HG02759 (cell line): Measurements from ENCODE around the gene STX17.
"Not testable (repeated sequence)": the region's sequence is repeated elsewhere in the genome, so short reads cannot be mapped to it uniquely, and the experiment has no call there.

Experiments
- ATAC-seq: cut with Tn5 transposase; IDR thresholded peaks from one replicate; pipeline ENCODE4 v1.9.1; 2021; ENCODE audit warnings: mild to moderate bottlenecking, moderate library complexity; ENCODE audit not compliant: unreplicated experiment

Gene STX17

DNA sequence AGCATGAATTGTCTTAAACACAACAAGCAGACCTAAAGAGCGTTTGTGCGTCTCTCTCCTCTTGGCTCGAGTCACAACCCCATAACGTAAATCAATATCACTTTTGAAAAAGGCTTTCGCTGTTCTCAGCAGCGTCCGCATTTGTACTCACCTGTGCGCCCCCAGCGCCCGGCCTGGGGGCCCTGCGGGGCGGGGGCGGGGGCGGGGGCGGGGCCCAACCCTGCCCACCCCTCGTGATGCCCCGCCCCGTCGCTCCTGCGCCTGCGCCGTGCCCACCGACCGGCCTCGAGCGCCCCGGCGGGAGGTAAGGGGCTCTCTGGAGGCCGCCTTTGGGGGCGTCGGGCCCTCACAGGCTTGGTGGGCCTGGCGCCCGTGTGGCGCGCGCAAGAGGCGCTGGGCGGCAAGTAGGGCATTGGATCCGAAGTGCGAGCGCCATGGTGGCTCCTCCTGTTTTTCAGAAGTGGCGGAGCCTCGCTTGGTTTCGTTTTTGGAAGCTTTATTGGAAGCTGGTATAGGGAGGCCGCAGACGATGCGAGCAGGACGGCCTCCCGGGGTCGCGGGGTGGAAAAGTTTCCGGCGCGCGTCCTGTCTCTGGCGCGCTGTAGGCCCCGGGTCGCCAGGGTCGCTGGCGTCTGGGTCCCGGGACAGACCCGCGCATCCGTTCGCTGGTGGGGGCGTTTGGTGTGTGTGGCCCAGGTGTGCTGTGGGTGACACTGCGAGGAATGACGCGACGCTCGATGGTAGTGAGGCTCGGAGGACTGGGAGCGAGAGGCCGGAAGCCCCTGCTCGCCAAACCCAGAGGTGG, at the start of gene STX17:
Gene STX17 (plus strand): TSS at position 252 of the 805 bp plus-strand sequence. CDS start 8,586 bp downstream, outside the sequence.
- ATAC-seq: peak; percentile 85

DNA sequence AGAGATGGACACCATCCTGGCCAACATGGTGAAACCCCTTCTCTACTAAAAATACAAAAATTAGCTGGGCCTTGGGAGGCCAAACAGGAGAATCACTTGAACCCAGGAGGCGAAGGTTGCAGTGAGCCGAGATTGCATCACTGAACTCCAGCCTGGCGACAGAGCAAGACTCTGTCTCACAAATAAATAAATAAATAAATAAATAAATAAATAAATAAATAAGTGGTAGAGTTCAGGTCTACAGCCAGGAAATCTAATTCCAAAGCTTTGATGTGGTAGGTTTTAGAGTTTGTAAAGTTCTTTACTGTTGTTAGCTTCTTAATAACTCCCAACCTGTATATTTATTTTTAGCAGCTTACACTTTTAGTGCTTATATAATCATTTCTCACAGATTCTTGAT, 48.9 kb upstream of the STX17 start:
- not testable (repeated sequence) for ATAC-seq

DNA sequence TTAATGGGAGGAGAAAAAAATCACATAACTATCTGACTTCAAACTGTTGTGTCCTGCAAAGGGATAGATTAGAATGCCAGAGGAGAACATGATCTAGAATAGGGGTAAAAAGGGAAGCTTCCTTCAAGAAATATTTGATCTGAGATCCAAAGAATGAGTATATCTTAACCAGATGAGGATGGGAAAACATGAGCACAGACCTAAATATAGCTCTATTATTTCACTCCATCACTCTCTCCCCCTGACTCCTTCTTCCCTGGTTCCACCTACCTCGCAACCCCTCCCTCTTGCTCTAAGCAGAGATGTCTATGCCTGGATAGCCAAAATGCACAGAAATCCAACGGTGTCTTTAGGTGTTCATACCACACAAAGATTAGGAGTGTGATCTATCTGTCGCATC, 48.4 kb upstream of the STX17 start:
- ATAC-seq: no peak

DNA sequence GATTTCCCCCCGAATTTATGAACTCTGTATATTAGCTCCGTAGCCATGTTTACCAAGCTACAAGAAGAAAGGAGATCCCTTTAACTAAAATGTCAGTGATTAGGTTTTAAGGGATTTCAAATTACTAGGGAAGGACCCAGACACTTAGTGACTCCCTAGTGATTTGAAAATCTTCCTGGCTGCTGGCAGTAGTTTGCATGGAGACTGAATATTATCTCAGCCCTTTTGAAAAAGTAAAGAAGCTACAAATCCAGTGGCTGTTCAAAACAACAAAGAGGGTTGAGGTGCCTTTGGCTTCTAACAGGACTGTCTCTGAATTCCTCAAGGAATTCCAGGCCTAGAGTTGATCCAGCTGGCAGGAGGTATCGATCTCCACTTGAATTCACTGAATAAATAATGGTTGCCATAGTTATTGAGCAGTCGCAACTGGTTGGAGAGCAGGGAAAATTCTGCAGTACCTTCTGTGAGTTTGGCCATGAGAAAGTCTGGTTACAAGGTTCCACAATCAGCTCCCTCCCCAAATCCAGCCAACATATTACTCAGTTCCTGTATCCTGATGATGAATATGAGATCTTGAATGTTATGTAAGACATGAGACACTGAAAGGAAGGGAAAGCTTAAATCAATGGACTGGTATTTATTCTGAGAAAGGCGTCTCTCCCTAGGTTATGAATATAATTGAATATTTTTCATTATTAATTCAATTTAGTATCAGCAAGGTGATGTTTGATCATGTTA, 47.0 kb upstream of the STX17 start:
- no peak for ATAC-seq

DNA sequence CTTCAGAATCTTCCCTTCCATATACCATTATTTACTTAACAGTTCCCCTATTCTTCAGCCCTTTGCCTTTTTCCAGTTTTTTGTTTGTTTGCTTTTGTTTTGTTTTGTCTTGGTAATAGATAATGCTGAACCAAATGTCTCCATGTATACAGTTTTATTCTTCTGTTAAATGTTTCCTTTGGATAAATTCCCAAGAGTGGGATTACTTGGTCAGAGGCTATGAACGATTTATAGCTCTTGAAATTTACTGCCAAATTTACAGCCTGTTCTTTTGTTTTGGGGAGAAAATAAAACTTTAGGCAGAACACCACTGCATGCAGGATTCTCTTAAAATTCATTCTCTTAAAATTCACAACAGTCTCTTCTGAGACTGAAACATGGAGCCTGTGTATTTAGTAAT, 46.2 kb upstream of the STX17 start:
- ATAC-seq: no peak

DNA sequence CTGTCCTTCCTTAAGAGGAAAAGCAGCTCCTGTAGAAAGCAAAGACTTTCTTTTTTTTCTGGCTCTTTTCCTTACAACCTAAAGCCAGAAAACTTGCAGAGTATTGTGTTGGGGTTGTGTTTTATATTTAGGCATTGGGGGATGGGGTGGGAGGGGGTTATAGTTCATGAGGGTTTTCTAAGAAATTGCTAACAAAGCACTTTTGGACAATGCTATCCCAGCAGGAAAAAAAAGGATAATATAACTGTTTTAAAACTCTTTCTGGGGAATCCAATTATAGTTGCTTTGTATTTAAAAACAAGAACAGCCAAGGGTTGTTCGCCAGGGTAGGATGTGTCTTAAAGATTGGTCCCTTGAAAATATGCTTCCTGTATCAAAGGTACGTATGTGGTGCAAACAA, 42.5 kb upstream of the STX17 start:
- no peak for ATAC-seq

DNA sequence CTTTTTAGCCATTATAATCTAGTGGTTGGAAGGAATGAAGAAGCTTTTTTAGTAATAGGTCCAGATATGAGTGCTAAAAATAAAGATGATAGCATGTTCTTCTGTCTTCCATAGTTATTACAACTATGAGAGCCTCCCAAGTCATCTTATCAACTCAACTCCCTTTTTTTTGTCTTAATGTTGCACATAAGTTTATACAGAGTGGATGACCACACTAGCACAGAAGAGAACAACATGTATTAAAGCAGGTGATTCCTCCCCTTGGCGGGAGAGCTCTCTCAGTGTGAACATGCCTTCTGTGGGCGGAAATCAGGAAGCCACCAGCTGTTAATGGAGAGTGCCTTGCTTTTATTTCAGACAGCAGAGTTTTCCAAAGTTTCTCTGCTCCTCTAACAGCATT, 40.1 kb upstream of the STX17 start:
- no peak for ATAC-seq

DNA sequence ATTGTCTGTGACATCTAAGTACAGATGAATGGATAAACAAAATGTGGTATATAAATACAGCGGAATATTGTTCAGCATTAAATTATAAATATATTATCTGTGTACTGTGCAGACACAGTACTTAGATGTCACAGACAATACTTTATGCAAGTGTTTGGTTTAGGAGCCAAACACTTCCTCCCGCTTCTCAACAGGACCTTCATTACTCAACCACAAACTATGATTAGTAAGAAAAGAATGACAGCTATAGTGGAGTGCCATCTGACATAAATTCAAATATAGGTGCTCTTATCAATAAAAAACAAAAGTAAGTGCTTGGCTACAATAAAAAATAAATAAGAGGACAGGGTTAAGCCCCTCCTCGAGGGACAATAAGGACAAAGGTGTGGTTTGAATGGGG, 38.9 kb upstream of the STX17 start:
- peak; percentile 6 for ATAC-seq

DNA sequence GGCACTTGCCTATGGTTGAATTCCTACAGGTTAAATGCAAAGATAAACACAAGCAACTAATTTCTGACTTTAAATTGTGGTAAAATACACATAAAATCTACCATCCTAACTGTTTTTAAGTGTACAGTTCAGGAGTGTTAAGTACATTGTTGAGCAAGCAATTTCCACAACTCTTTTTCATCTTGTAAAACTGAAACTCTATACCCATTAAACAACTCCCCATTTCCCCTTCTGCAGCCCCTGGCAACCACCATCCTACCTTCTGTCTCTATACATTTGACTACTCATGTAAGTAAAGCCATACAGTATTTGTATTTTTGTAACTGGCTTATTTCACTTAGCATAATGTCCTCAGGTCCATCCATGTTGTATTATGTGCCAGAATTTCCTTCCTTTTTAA, 38.5 kb upstream of the STX17 start:
- ATAC-seq: peak; percentile 65

DNA sequence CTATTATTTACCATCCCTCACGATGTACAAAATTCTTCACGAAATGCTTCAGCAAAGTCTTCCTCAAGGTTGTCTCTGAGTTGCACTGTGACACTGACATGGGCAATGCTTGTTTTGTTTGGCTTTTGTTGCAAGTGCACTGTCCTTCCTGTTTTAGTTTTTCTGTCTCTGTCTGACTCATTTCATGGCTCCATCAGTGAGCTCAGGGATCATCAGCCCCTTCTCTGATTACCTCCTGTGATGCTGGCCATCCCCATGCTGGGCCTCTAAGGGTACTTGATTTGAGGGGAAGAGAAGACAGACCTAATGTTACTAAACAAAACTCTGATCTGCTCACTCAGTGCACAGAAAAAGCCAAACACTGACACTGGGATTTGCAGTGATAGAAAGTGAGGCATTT, 37.6 kb upstream of the STX17 start:
- peak; percentile 81 for ATAC-seq

DNA sequence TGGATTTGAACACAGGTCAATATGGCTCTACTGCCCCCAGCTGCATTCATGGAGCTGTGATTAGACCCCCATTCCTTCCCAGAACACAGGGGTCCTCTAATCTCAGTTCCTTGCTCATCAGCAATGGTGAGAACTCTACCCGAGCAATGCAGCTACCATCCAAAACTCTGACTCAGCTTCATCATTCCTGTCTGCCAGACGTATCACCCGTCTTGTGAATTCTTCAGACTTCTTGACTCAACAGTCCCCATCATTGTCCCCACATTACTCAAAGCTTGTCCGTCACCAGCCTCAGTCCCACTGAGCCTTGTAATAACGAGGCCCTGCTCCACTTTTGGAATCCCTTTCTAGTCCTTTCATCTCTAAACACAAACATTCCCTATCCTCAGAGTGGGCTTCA, 36.3 kb upstream of the STX17 start:
- ATAC-seq: no peak

DNA sequence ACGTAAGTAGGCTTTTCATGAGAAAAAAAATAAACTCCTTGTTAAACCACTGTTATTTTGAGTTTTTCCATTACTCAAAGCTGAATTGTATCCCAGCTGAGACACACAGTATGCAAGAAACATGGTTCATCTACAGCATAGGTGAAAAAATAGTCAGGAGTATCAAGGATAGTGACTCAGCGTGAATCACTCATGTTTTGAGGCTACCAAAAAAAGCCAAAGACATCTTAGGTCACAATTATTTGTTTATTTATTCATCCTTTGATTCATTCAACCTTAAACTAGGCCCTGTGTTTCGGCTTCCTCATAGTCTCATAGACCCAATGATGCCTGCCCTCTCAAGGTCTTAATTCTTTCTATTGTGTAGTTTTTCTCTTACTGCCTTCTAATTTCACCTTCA, 32.9 kb upstream of the STX17 start:
- ATAC-seq: no peak

DNA sequence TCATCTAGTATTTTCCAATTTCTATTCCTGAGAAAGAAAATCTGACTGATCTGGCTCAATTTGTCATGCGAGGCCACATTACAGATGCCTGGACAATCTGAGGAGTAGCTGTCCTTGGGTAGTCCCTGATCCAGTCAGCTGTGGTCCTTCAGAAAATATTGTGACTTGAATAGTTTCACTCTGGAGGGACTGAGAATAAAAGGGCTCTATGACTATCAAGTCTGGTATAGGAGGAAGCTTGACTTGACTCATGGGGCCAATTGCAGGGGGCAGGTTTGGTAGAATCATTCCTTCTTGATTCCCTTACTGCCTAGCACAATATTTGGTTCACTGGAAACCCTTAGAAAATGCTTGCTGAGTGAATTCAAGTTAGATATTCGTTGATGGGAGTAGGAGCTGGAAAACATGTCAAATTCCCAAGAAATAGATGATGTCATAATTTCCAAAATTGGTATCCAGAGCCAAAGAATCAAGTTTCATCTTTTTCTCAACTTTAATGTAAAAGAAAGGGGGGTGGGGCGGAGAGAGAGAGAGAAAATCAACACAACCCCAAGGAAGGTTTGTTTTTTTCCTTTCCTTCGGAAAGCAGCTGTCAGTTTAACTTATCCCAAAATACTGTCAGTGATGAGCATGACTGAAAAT, 32.4 kb upstream of the STX17 start:
- ATAC-seq: no peak

DNA sequence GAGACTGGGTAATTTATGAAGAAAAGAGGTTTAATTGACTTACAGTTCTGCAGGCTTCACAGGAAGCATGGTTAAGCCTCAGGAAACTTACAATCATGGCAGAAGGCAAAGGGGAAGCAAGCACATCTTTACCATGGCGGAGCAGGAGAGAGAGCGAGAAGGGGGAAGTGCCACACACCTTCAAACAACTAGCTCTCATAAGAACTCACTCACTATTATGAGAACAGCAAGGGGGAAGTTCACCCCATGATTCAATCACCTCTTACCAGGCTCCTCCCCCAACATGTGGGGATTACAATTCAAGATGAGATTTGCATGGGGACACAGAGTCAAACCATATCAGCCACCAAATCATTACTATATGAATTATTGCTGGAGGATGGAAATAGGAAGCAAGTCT, 30.3 kb upstream of the STX17 start:
- ATAC-seq: no peak

DNA sequence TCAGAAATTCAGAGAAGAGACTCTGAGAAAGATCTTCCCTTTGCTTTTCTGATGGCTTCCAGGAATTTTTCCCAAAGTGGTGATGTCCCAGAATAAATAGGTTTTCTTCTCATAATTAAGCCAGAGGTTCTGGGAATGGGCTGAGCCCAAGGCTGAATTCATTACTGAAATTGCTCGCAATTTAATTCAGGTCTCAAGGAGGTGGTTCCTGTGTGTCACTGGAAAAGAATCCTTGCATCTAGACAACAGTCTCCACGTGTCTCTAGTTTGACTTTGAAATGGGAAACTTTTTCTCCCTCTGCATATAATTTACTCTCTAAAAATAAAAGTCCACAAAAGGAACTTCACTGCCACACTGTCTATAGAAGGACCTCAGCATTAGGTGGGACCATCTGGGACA, 27.8 kb upstream of the STX17 start:
- ATAC-seq: no peak

DNA sequence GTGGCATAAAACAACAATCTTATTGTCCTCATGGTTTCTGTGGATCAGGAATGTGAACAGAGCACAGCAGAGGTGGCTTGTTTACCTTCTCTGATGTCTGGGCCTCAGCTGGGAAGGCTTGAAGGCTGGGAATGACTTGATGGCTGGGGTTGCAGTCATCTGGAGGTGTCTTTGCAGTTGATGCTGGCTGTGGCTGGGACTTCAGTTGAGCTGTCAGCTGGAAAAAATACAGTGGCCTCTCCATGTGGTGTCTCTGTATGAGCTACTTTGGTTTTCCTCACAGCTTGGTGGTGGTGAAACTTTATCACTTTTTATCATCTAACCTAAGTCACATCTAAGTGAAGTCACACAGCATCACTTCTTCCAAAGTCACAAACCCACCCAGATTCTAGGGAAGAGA, 24.7 kb upstream of the STX17 start:
- ATAC-seq: no peak

DNA sequence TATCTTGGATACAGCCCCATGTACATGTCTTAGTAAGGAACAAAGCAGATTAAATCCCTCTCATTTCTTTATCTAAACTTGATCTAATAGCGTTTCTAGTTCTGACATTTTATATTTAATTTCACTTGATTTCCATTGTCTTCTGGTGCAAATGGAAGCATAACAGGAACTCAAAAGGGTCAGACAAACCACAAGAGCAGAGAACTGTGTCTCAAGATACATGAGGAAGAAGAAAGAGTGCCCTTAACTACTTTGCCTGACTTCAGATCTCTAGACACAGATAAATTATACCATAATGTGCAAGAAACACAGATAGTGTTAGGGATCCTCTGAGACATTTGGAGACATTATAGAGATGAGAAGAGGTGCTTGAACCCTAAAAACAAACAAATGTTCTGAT, 20.7 kb upstream of the STX17 start:
- no peak for ATAC-seq

DNA sequence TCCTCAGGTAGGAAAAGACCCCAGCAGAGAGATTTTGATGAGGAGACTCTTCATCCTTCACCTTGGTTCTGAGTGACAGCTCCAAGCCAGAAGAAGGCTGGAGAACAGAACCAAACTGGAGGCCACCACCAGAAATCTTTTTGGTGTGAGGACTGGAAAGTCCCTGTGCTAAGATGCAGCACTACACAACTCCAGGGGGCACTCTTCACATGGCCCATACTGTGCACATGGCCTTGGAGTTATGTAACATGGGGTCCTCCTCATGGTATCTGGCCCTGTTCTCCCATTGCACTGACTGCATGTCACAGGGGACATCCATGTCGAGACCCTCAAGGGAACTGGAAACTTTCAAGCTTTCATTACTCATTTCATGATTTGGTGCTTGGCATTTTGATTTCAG, 17.3 kb upstream of the STX17 start:
- ATAC-seq: no peak

DNA sequence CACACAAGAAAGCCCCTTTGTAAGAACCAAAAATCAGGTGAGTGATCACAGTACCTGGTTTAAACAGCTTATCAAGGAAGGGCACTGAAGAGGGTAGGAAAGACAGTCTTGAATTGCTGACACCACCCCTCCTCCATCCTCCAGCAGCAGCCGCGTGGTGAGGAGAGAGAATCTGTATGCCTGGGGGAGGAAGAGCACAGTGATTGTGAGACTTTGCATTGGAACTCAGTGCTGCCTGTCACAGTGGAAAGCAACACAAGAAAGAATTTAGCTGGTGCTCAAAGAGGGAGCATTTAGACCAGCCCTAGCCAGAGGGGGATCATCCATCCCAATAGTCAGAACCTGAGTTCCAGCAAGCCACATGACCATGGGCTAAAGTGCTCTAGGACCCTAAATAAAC, 11.6 kb upstream of the STX17 start:
- no peak for ATAC-seq

DNA sequence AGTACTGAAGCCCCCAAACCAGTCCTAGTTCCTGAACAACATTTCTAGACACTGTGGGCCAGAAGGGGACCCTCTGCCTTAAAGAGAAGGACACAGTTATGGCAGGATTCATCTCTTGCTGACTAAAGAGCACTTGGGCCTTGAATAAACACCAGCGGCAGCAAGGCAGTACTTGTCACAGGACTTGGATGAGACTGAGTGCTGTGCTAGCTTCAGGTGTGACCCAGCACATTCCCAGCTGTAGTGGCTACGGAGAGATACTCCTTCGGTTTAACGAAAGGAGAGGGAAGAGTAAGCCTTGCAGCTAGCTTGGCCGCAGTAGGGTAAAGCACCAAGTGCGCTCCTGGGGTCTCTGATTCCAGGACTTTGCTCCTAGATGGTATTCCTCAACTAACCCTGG, 10.9 kb upstream of the STX17 start:
- ATAC-seq: no peak

DNA sequence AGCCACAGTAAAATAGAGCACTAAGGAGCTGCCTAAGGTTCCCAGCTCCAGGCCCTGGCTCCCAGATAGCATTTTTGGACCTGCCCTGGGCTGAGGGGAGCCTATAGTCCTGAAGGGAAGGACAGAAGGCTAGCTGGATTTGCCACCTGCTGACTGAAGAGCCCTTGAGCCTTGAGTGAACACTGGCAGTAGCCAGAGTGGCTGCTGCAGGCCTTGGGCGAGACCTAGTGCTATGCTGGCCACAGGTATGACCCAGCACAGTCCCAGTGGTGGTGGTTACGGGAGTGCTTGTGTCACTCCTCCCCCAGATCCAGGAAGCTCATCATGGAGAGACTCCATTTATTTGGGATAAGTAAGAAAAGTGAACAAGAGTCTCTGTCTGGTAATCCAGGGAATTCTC, 10.3 kb upstream of the STX17 start:
- no peak for ATAC-seq

DNA sequence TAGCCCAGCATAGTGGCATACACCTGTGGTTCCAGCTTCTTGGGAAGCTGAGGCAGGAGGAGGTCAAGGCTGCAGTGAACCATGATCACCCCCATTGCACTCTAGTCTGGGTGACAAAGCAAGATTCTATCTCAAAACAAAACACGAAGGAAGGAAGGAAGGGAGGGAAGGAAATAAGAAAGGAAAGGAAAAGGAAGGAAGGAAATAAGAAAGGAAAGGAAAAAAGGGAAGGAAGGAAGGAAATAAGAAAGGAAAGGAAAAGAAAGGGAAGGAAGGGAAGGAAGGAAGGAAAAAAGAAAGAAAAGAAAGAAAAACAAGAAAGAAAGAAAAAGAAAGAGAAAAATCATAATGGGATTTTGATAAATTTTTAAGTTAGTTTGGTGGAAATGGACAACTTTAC, 3.1 kb upstream of the STX17 start:
- ATAC-seq: no peak
